HTR-8/SVneo (cell line): Measurements from ENCODE around the gene KAZN.

ENCODE experiments used
- DNase-seq: peaks from one replicate; pipeline ENCODE4 v3.0.0; 2011; ENCODE audit warnings: low spot score, mixed read lengths; ENCODE audit not compliant: insufficient read length
- FAIRE-seq: peaks from 2 replicates; lab custom pipeline; 2011; peaks lifted over from hg19 to GRCh38; lab: Jason Lieb, UNC

The KAZN gene

GRCh38 chr1:14840374-14840773, 241.9 kb downstream of the KAZN start:
- DNase-seq: no peak
- no peak for FAIRE-seq

GRCh38 chr1:14841456-14841855, 243.0 kb downstream of the KAZN start:
- FAIRE-seq: no peak

GRCh38 chr1:14841951-14842350, 243.5 kb downstream of the KAZN start:
- DNase-seq: no peak
- no peak for FAIRE-seq

More at GRCh38 chr1:14841456-14841855, 243.0 kb downstream of the KAZN start:
- DNase-seq: no peak

- no peak for FAIRE-seq
- DNase-seq: no peak
Measured at GRCh38 chr1:14842361-14842760, 243.9 kb downstream of the KAZN start.

GRCh38 chr1:14842891-14843290, 244.4 kb downstream of the KAZN start:
- DNase-seq: no peak
- FAIRE-seq: no peak

GRCh38 chr1:14843525-14843924, 245.0 kb downstream of the KAZN start:
- FAIRE-seq (no peak), DNase-seq (no peak)

GRCh38 chr1:14844356-14844755, 245.9 kb downstream of the KAZN start:
- DNase-seq: no peak
- FAIRE-seq: no peak

GRCh38 chr1:14844923-14845617, 246.6 kb downstream of the KAZN start:
- peak; percentile 82 for FAIRE-seq
- no peak for DNase-seq

GRCh38 chr1:14845851-14846250, 247.4 kb downstream of the KAZN start:
- no peak for FAIRE-seq
- DNase-seq: no peak

- DNase-seq: no peak
- no peak for FAIRE-seq
Measured at GRCh38 chr1:14846688-14847087, 248.2 kb downstream of the KAZN start.

- DNase-seq (no peak), FAIRE-seq (no peak)
Measured at GRCh38 chr1:14848203-14848602, 249.7 kb downstream of the KAZN start.

GRCh38 chr1:14848625-14849024, 250.1 kb downstream of the KAZN start:
- FAIRE-seq (no peak), DNase-seq (no peak)

GRCh38 chr1:14849038-14849437, 250.6 kb downstream of the KAZN start:
- DNase-seq (no peak), FAIRE-seq (no peak)

- no peak for FAIRE-seq
- DNase-seq: no peak
Measured at GRCh38 chr1:14850563-14850962, 252.1 kb downstream of the KAZN start.

- FAIRE-seq: no peak
- DNase-seq: no peak
Measured at GRCh38 chr1:14851760-14852159, 253.3 kb downstream of the KAZN start.

GRCh38 chr1:14852291-14852690, 253.8 kb downstream of the KAZN start:
- no peak for DNase-seq
- no peak for FAIRE-seq

- DNase-seq (no peak), FAIRE-seq (no peak)
Measured at GRCh38 chr1:14853518-14853917, 255.0 kb downstream of the KAZN start.

- FAIRE-seq: no peak
- no peak for DNase-seq
Measured at GRCh38 chr1:14855268-14855667, 256.8 kb downstream of the KAZN start.

GRCh38 chr1:14855801-14856200, 257.3 kb downstream of the KAZN start:
- DNase-seq (no peak), FAIRE-seq (no peak)

- FAIRE-seq (no peak), DNase-seq (no peak)
Measured at GRCh38 chr1:14857436-14858195, 259.1 kb downstream of the KAZN start.

GRCh38 chr1:14862114-14862771, 263.8 kb downstream of the KAZN start:
- FAIRE-seq (no peak), DNase-seq (no peak)
